ENCODE measurements around the gene RRAS2. TPM values are rescaled to one million over a fixed set of nuclear protein-coding genes. Genes with fewer than 3 reads are reported as not detected.
A peak's percentile ranks its signal among the peaks of the same experiment; 100 is the strongest.

The RRAS2 gene
- total RNA-seq, 1 donor from 2014 or later, result 28.1 TPM

GRCh38 chr11:14244926-14245325, 114.1 kb downstream of the RRAS2 start:
- TF ChIP-seq CTCF (IDR thresholded peaks at IDR 0.05), result no peak
- no peak overlapping the region for H3K4me3 ChIP-seq
- no peaks in the 10 kb centered on the region for H3K27me3 ChIP-seq
- intact Hi-C loops (cut with DNase I), result loop anchor here (5.0 kb wide), 1 partner anchor 98 kb away; no protein-coding TSS in a partner anchor
- no peak for DNase-seq (ENCODE audit: low spot score in 2 of 2)
- no peaks in the 10 kb centered on the region for H3K36me3 ChIP-seq
- no peaks in the 10 kb centered on the region for H3K9me3 ChIP-seq
- no peaks in the 10 kb centered on the region for H3K4me1 ChIP-seq
- no peak overlapping the region for H3K27ac ChIP-seq

GRCh38 chr11:14242733-14243132, 116.2 kb downstream of the RRAS2 start:
- no peaks in the 10 kb centered on the region for H3K4me1 ChIP-seq
- no peak for TF ChIP-seq CTCF (IDR thresholded peaks at IDR 0.05)
- H3K4me3 ChIP-seq, result no peak overlapping the region
- no peak overlapping the region for H3K27ac ChIP-seq
- H3K27me3 ChIP-seq, result no peaks in the 10 kb centered on the region
- no peaks in the 10 kb centered on the region for H3K9me3 ChIP-seq
- H3K36me3 ChIP-seq, result no peaks in the 10 kb centered on the region
- intact Hi-C loops (cut with DNase I), result no loop called here
- peak in 1 of 2 donors; percentile 46 for DNase-seq (ENCODE audit: low spot score in 2 of 2)

GRCh38 chr11:14242187-14242586, 116.8 kb downstream of the RRAS2 start:
- Histone ChIP-seq H3K27ac (no peak overlapping the region), H3K27me3 (no peaks in the 10 kb centered on the region), H3K36me3 (no peaks in the 10 kb centered on the region), H3K4me1 (no peaks in the 10 kb centered on the region), H3K9me3 (no peaks in the 10 kb centered on the region), H3K4me3 (no peak overlapping the region)
- peak in 1 of 2 donors; percentile 31 for DNase-seq (ENCODE audit: low spot score in 2 of 2)
- TF ChIP-seq CTCF (IDR thresholded peaks at IDR 0.05), result no peak
- intact Hi-C loops (cut with DNase I), result no loop called here

- H3K36me3 ChIP-seq, result no peaks in the 10 kb centered on the region
- intact Hi-C loops (cut with DNase I), result no loop called here
- no peaks in the 10 kb centered on the region for H3K9me3 ChIP-seq
- no peak overlapping the region for H3K27ac ChIP-seq
- H3K4me3 ChIP-seq, result no peak overlapping the region
- H3K4me1 ChIP-seq, result no peaks in the 10 kb centered on the region
- H3K27me3 ChIP-seq, result no peaks in the 10 kb centered on the region
- no peak for TF ChIP-seq CTCF (IDR thresholded peaks at IDR 0.05)
- no peak for DNase-seq (ENCODE audit: low spot score in 2 of 2)
Observed at GRCh38 chr11:14240951-14241350, 118.0 kb downstream of the RRAS2 start.

- DNase-seq (ENCODE audit: low spot score in 2 of 2), result no peak
- no peak overlapping the region for H3K27ac ChIP-seq
- H3K36me3 ChIP-seq, result no peaks in the 10 kb centered on the region
- no peaks in the 10 kb centered on the region for H3K27me3 ChIP-seq
- intact Hi-C loops (cut with DNase I), result no loop called here
- no peak overlapping the region for H3K4me3 ChIP-seq
- no peaks in the 10 kb centered on the region for H3K9me3 ChIP-seq
- TF ChIP-seq CTCF (IDR thresholded peaks at IDR 0.05), result no peak
- no peaks in the 10 kb centered on the region for H3K4me1 ChIP-seq
Observed at GRCh38 chr11:14240221-14240620, 118.8 kb downstream of the RRAS2 start.

GRCh38 chr11:14237444-14237961, 121.5 kb downstream of the RRAS2 start:
- no peaks in the 10 kb centered on the region for H3K36me3 ChIP-seq
- no peaks in the 10 kb centered on the region for H3K27me3 ChIP-seq
- TF ChIP-seq CTCF (IDR thresholded peaks at IDR 0.05), result no peak
- DNase-seq (ENCODE audit: low spot score in 2 of 2), result no peak
- intact Hi-C loops (cut with DNase I), result no loop called here
- H3K4me1 ChIP-seq, result no peaks in the 10 kb centered on the region
- H3K9me3 ChIP-seq, result no peaks in the 10 kb centered on the region
- H3K4me3 ChIP-seq, result no peak overlapping the region
- H3K27ac ChIP-seq, result no peak overlapping the region

Data from ascending aorta (tissue), 2 donors.